ENCODE measurements around the gene GPC5.
"Not testable (repeated sequence)": the region's sequence is repeated elsewhere in the genome, so short reads cannot be mapped to it uniquely, and the experiment has no call there.

Gene GPC5

DNA sequence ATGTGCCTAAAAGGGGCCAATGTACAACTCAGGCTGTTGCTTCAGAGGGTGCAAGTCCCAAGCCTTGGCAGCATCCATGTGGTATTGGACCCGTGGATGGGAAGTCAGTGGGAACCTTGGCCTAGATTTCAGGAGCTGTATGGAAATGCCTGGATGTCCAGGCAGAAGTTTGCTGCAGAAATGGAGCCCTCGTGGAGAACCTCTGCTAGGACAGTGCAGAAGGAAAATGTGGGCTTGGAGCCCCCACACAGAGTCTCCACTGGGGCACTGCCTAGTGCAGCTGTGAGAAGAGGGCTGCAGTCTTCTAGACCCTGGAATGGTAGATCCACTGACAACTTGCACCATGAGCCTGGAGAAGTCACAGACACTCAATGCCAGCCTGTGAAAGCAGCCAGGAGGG is 28.5 kb downstream of the GPC5 start:
- H3K4me3 ChIP-seq: no peak overlapping the region
- H3K27ac ChIP-seq: no peak overlapping the region

DNA sequence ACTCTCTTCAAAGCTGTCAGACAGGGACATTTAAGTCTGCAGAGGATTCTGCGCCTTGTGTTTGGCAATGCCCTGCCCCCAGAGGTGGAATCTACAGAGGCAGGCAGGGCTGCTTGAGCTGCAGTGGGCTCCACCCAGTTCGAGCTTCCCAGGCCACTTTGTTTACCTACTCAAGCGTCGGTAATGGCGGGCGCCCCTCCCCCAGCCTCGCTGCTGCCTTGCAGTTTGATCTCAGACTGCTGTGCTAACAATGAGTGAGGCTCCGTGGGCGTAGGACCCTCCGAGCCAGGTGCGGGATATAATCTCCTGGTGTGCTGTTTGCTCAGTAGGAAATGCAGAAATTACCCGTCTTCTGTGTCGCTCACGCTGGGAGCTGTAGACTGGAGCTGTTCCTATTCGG is 40.3 kb downstream of the GPC5 start:
- not testable (repeated sequence) for H3K27ac ChIP-seq, H3K4me3 ChIP-seq

- no peak overlapping the region for H3K4me3 ChIP-seq
Observed at GRCh38 chr13:91450913-91451312, 52.5 kb downstream of the GPC5 start.

DNA sequence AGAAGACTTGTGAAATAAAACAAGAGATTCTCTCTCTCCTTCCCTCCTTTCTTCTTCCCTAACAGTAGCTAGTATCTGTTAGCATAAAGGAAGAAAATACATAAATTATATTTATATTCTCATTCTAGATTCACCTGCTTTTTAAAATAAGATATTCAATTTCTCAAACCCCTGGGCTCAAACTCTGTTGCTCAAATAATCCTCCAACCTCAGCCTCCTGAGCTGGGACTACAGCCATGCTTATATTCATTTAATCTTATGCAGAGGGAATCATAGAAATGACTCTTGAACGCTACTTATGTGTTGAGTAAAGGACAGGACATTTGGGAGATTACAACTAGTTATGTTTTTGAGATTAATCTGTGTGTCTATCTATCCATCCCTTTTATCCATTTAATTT is 56.2 kb downstream of the GPC5 start:
- no peak overlapping the region for H3K27ac ChIP-seq
- no peak overlapping the region for H3K4me3 ChIP-seq

More at GRCh38 chr13:91450913-91451312, 52.5 kb downstream of the GPC5 start:
- H3K27ac ChIP-seq: no peak overlapping the region

GRCh38 chr13:91456837-91457236 is 58.4 kb downstream of the GPC5 start:
- no peak overlapping the region for H3K4me3 ChIP-seq
- H3K27ac ChIP-seq: no peak overlapping the region

DNA sequence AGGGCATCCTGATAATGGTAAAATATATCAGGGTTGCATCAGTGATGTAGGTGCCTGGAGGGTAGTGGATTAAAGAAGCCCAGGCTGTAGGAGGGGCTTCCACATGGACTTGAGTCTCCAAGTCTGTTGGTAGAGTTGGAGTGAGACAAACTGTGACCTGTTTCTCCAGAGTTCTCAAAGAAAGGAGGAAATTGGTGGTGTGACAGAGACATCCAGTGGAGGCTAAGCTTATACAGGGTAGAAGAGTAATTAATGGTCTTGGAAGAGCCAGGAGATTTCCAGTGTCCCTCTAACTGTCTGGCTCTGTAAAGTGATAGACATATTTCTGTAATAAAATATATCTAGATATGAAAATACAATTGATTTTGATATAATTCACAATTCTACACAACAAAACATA is 61.1 kb downstream of the GPC5 start:
- no peak overlapping the region for H3K4me3 ChIP-seq
- no peak overlapping the region for H3K27ac ChIP-seq

- H3K27ac ChIP-seq: no peak overlapping the region
- H3K4me3 ChIP-seq: no peak overlapping the region
Observed at GRCh38 chr13:91464336-91464735, 65.9 kb downstream of the GPC5 start.

DNA sequence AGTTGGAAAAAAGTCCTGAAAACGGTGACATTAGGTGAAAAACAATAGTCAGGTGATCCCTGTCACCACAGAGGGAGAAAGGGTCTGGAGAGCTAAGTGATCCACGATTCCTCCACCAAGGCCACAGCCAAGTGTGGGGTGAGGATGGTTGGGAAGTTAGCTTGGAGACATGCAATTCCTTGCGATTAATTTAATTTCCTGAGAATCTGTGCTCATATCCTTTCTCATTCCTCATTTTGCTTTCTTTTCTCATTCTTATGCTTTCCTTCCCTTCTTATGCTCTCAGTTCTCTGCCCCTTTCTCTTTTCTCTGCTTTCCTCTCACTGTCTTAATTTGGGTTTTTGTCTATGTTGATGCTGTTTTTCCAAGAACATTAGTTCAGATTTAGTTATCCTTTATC is 68.8 kb downstream of the GPC5 start:
- no peak overlapping the region for H3K27ac ChIP-seq
- H3K4me3 ChIP-seq: no peak overlapping the region

DNA sequence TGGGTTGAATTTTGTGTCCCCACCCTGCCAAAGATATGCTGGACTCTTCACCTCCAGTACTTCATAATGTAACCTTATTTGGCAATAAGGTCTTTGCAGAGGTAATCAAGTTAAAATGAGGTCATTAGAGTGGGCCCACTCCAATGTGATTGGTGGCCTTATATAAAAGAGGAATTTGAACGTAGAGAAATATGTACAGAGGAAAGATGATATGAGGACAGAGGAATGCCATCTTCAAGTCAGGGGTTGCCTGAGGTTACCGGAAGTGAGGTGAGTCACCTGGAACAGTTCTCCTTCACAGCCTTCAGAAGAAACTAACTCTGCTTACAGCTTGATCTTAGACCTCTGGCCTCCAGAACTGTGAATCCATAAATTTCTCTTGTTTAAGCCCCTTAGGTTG is 69.9 kb downstream of the GPC5 start:
- no peak overlapping the region for H3K27ac ChIP-seq
- H3K4me3 ChIP-seq: no peak overlapping the region

DNA sequence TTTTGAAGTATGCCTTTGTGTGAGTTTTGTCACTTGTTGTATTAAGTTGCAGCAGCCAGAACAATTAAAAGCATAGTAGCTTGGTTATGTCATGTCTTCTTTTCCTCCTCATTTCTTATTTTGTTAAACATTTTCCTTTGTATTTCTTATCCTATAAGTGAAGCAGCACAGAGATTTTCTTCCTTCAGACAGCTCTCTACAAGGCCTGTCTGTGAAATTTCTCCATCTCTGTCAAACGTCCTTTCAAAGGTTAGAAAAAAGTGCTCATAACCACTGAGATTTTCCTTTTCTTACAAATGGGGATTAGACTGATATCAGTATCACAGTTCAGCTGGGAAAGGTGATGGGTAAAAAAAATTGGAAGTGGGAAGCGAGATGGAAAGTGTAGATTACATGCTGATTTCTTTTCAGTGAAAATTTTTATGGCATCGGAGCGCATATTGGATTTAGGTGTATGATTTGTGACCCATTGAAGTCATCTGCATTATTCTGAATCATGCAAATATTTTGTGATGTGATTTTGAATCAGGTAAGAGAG is 71.7 kb downstream of the GPC5 start:
- H3K27ac ChIP-seq: no peak overlapping the region
- no peak overlapping the region for H3K4me3 ChIP-seq

GRCh38 chr13:91470681-91471080 is 72.3 kb downstream of the GPC5 start:
- no peak overlapping the region for H3K27ac ChIP-seq
- no peak overlapping the region for H3K4me3 ChIP-seq

DNA sequence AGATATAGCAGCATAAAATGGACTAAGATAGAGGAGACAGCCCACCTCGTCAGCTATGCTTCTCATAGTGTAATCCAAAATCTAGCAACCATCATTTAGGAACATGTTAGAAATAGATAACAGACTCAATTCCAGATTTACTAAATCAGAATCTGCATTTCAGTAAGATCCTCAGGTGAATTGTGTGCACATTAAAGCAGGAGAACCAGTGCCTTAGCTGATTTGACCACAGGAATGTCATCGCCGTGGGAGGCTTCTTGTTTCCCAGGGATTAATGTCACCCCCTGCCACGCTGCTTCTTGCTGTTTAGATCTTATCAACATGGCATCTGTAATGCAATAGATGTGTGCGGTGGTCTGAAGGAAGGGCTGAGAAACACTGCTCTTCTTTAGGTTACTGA is 84.0 kb downstream of the GPC5 start:
- Histone ChIP-seq H3K4me3 (no peak overlapping the region), H3K27ac (no peak overlapping the region)

DNA sequence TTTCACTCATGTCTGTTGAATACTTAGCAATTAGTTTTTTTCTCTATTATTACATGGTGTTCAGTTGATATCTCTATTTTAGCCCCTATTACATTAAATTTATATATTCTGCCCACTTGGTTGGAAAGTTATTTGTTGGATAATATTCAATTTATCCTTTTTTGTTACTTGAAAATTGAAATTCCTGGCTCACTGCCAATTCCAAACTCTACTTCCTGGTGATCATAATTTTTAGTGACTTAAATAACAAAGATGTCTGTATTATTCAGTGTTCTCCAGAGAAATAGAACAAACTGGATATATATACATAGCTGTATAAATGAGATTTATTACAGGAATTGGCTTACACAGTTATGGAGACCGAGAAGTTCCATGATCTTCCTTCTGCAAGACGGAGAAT is 93.6 kb downstream of the GPC5 start:
- Histone ChIP-seq H3K4me3 (no peak overlapping the region), H3K27ac (no peak overlapping the region)

DNA sequence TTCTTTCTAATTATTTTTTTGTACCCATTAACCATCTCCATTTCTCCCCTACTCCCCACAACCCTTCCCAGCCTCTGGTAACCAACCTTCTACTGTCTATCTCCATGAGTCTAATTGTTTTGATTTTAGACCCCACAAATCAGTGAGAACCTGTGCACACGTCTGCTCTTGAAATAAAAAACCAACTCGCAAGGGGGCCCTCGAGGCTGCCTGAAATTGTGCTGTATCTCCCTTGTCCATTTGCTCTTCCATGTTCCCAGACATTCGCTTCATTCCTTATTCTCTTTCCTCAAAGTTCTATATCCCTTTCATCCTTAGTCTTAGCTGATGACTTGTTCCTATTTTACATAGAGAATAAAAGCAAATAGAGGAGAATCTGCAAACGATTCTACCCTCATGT is 95.0 kb downstream of the GPC5 start:
- no peak overlapping the region for H3K4me3 ChIP-seq
- H3K27ac ChIP-seq: no peak overlapping the region

GRCh38 chr13:91498298-91498697 is 99.9 kb downstream of the GPC5 start:
- Histone ChIP-seq H3K4me3 (no peak overlapping the region), H3K27ac (no peak overlapping the region)

GRCh38 chr13:91504216-91504615 is 105.8 kb downstream of the GPC5 start:
- Histone ChIP-seq H3K4me3 (no peak overlapping the region), H3K27ac (no peak overlapping the region)

DNA sequence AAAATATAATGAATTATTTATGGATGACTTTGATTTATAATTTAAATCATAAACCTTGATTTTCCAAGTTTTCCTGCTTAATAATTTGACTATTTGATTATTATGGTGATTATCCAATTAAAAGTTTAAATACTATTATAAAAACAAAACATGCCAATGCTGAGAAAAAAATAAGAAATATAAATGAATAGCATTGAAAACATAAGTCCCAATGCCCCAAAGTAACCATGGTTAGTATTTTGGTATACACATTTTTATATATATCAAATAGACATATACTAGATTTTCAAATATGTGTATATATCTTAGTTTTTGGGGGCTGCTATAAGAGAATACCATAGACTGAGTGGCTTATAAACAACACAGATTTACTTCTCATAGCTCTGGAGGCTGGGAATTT is 108.3 kb downstream of the GPC5 start:
- H3K27ac ChIP-seq: no peak overlapping the region
- H3K4me3 ChIP-seq: no peak overlapping the region

DNA sequence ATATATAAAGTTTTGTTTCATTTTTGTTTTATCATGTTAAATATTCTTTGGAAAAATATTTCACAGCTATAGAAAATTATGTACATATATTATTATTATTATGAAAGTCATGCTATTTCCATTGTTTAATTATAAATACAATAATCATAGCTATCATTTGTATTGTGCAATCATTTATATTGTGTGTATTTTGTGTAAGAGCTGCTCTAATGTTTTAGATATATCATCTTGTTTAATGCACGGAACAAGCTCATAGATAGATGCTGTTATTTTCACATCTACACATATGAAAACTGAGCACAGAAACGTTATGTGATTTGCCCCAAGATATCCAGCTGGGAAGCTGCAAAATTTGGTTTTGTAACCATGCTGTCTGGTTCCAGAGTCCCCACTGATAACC is 111.6 kb downstream of the GPC5 start:
- Histone ChIP-seq H3K4me3 (no peak overlapping the region), H3K27ac (no peak overlapping the region)

- no peak overlapping the region for H3K4me3 ChIP-seq
Observed at GRCh38 chr13:91513790-91514189, 115.4 kb downstream of the GPC5 start.

DNA sequence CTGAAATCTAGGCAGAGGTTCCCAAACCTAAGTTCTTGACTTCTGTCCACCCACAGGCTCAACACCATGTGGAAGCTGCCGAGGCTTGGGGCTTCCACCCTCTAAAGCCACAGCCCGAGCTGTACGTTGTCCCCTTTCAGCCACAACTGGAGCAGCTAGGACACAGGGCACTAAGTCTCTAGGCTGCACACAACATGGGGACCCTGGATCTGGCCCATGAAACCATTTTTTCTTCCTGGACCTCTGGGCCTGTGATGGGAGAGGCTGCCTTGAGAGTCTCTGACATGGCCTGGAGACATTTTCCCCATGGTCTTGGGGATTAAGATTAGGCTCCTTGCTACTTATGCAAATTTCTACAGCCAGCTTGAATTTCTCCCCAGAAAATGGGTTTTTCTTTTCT is 118.4 kb downstream of the GPC5 start:
- no peak overlapping the region for H3K27ac ChIP-seq
- H3K4me3 ChIP-seq: no peak overlapping the region

More at GRCh38 chr13:91513790-91514189, 115.4 kb downstream of the GPC5 start:
- H3K27ac ChIP-seq: no peak overlapping the region

DNA sequence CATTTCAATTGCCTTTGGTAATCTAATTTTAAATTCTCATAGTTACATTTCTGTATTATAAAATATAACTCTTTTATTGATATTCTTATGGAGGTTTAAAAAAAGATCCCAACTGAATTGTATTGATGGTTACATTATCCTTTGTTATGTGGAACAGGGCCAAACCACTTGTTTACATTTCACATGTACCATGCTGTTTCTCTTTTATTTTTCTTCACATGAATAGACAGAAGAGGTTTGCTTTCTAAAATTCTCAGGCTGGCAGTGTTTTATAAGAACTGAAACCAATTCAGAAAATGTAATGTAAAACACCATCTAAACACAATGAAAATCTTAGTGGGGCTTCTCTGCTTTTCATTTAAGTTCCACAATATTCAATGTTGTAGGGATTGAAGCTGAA is 122.5 kb downstream of the GPC5 start:
- Histone ChIP-seq H3K27ac (no peak overlapping the region), H3K4me3 (no peak overlapping the region)

DNA sequence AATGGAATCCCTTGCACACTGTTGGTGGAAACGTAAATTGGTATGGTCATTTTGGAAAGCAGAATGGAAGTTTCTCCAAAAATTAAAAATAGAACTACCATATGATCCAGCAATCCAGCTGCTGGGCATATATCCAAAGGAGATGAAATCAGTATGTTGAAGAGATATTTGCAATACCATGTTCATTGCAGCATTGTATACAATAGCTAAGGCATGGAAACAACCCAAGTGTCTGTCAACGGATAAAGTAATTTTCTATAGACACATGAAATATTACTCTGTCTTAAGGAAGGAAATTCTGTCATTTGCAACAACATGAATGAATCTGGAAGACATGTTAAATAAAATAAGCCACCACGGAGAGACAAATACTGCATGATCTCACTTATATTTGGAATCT is 124.7 kb downstream of the GPC5 start:
- H3K4me3 ChIP-seq: no peak overlapping the region
- no peak overlapping the region for H3K27ac ChIP-seq

GRCh38 chr13:91526543-91527033 is 128.2 kb downstream of the GPC5 start:
- Histone ChIP-seq H3K4me3 (no peak overlapping the region), H3K27ac (no peak overlapping the region)
